Left ventricle myocardium superior (tissue), 1 donor: ENCODE results near the gene MIA3. TPM values are rescaled to one million over a fixed set of nuclear protein-coding genes. Genes with fewer than 3 reads are reported as not detected.

ENCODE experiments used
- ATAC-seq: fragments of 200-7000 bp; cut with Tn5 transposase; one replicate; pipeline ENCODE4 v1.9.1; 2020; ENCODE audit warnings: mild to moderate bottlenecking, moderate library complexity
- DNase-seq: peaks from one replicate; pipeline ENCODE4 v3.0.0-alpha.2; 2020
- intact Hi-C: fragments of 100-400 bp; cut with micrococcal nuclease; formaldehyde crosslinking; loops from one replicate; pipeline ENCODE4 v1.11.0; 2022
- total RNA-seq: library from RNA; stranded (reverse); fragmentation: NEBNext Ultra II Directional; extraction: Animal tissue kit (Norgen Biotek cat#: 25700); gene quantifications from one replicate; pipeline ENCODE4 v1.2.1, GENCODE V29; 2021
- donor health status: DM: no; HTN: yes; CAD: no; lungs with severe emphysema.

Gene MIA3
- total RNA-seq, 1 donor from 2014 or later, result 65.5 TPM

DNA sequence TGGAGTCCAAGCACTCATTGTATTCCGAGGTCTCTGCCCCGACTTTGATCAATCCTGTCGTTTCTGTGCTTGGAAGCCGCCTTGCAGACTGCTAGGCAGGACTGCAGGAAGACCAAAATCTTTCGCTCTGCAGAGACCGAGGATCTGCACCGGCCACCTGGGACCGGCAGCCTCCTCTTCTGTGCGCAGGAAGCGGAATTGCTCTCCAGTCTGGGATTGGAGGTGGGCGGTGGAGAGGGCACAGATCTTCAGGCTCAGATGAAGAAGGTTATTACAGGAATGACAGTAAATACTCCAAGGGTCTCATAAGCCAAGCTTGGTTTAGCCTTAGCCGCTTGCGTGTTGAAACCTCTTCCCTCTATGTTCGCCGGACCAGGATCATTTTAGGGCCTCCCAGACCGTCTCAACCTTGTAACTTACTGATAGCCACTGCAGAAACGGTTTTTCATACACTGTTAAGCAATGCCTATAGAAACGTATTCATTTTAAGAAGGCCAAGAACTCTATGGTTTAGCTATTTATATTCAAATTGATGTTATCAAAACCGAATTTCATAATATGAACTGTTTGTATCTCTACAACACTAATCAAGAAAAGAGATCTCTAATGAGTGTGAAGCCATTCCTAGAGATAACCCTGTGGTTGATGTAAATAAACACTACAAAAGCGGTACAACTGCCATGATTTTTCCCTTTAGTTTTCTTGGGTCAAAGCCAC lies 1.1 kb downstream of the MIA3 start:
- peak; percentile 42 for DNase-seq
- intact Hi-C loops, result no loop called here

DNA sequence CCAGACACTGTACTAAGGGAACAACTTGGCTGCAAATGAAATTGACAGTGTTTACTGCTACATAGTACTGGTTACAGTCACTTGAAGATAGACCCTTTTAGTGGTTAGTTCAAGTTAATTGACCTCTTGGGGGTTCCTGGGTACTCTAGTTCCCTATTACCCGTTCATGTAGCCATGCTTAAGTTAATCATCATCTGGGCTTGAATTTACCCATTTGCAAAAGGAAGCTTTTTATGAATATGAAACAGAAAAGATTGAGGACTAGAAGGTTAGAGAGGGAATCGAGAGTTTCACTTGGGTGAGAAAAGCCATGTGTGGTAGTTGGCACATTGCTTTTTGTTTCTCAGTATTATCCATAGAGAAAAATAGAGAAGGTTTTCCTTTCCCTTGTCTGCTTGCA lies 2.7 kb downstream of the MIA3 start:
- ATAC-seq (no peak), DNase-seq (no peak)
- intact Hi-C loops, result no loop called here

More for the DNA sequence above, 1.1 kb downstream of the MIA3 start:
- ATAC-seq, result peak; percentile 28

- DNase-seq (no peak), ATAC-seq (no peak)
- intact Hi-C loops, result no loop called here
These were observed 4.9 kb downstream of the MIA3 start for GRCh38 chr1:222622765-222623164.

DNA sequence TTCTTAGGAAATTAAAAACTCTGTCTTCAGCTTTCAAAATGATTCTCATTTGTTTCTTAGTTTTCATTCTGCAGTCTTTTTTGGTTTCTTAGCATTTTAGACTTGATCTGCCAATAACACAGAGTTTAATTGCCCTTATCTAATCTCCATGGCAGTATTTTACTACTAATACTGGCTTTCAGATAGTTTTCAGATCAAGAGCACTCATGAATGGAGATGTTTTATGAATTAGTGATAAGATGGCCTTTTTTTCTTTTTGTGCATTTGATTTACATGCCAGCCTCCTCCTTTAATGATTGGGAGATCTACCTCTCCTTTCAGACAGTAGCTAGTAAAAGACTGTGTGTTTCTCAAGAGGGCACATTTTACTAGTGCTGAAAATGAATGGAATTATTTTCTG lies 5.6 kb downstream of the MIA3 start:
- DNase-seq (no peak), ATAC-seq (no peak)
- intact Hi-C loops, result no loop called here

DNA sequence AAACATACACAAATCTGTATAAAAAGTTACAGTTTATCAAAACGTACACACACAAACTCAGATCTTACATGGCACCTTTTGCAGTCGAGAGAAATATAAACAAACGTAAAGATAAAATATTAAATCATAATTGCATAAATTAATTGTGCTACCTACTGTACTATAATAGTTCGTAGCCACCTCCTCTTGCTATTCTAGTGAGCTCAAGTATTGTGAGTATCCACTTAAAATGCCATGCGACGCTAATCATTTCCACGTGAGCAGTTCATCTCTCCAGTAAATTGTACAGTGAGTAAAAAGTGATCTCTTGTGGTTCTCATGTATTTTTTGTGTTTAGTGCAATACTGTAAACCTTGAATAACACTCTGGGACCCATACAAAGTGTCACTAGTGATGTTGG lies 6.3 kb downstream of the MIA3 start:
- intact Hi-C loops, result no loop called here
- no peak for DNase-seq
- peak; percentile 71 for ATAC-seq

GRCh38 chr1:222627232-222627631 lies 9.3 kb downstream of the MIA3 start:
- DNase-seq (no peak), ATAC-seq (peak; percentile 85)
- intact Hi-C loops, result no loop called here

DNA sequence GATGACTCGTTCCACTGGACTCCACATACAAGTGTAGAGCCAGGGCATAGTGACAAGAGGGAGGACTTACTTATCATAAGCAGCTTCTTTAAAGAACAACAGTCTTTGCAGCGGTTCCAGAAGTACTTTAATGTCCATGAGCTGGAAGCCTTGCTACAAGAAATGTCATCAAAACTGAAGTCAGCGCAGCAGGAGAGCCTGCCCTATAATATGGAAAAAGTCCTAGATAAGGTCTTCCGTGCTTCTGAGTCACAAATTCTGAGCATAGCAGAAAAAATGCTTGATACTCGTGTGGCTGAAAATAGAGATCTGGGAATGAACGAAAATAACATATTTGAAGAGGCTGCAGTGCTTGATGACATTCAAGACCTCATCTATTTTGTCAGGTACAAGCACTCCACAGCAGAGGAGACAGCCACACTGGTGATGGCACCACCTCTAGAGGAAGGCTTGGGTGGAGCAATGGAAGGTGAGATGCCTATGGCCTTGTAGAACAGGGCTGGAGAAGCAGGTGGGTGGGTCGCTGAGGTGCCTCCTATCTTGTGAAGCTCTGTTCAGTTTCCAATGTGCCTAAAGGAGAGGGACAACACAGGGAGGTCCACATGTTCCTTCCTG lies 12.1 kb downstream of the MIA3 start:
- ATAC-seq (no peak), DNase-seq (no peak)
- intact Hi-C loops, result loop anchor here (5.0 kb wide), 1 partner anchor 163 kb away; no protein-coding TSS in a partner anchor

DNA sequence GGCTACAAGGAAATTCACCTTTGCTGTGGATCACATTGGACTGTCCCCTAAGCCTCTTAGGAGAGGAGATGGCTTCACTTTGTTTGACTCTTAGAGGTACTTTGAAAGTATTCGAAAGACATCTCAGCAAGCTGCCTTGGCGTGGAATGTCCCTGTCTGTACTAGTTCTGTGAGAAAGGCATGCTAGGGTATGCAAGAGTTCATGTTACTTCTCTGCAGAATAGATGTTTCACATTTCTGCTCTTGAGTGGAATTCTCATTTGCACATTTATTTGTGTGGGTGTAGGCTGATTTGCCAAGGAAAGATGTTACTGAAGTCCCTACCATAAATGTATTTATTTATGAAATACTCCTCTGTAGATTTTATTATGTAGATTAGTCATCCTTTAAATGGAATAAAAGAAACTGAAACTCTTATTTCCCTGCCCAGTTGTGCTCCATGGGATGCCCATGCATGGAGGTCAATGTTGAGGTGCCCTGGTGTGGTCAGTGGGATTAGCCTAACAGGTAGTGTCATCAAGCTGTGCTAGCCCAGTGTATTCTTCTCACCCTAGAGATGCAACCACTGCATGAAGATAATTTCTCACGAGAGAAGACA lies 13.8 kb downstream of the MIA3 start:
- DNase-seq, result no peak
- intact Hi-C loops, result loop anchor here (5.0 kb wide), 1 partner anchor 164 kb away; no protein-coding TSS in a partner anchor
- ATAC-seq, result no peak

GRCh38 chr1:222632749-222633148 lies 14.9 kb downstream of the MIA3 start:
- DNase-seq (no peak), ATAC-seq (no peak)
- intact Hi-C loops, result loop anchor here (5.0 kb wide), 1 partner anchor 165 kb away; no protein-coding TSS in a partner anchor

DNA sequence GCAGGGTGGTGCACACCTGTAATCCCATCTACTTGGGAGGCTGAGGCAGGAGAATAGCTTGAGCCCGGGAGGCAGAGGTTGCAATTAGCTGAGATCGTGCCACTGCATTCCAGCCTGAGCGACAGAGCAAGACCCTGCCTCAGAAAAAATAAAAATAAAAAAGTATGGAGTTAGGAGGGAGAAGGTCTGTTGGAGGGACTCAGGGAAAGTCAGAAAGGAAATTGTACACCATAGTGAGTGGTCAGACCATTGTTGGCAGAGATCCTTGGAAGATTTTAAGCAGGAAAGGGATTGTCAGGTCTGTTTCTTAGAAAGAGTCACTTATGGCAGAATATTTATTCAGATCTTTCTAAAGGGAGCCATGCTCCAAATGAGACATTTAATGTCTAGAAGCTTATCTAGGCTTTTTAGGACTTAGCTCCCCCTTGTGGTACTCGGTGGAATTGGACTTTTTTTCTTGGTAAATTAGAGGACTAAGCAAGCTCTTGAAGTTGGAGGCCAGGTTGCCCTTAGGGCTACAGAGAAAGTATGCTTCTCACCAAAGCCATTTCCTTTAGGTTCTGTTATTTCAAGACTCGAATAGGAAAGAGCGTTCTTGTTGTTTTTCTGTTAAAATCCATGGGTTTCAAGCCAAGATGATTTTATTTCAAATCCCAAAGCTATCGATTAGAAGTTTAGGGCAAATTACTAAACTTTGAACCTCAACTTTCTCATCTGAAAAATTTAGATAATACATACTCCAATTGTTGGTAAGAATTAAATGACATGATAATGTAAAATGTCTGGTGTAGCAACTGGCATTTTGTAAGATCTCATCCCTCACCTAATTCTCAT lies 16.5 kb downstream of the MIA3 start:
- no peak for DNase-seq

GRCh38 chr1:222641269-222641948 lies 23.5 kb downstream of the MIA3 start:
- intact Hi-C loops, result no loop called here
- ATAC-seq (no peak), DNase-seq (no peak)

More for the DNA sequence above, 16.5 kb downstream of the MIA3 start:
- intact Hi-C loops, result loop anchor here (5.0 kb wide), 1 partner anchor 167 kb away; no protein-coding TSS in a partner anchor
- ATAC-seq, result peak; percentile 72

GRCh38 chr1:222642468-222642867 lies 24.6 kb downstream of the MIA3 start:
- no peak for ATAC-seq
- DNase-seq, result no peak
- intact Hi-C loops, result no loop called here

- DNase-seq (peak; percentile 28), ATAC-seq (no peak)
- intact Hi-C loops, result no loop called here
These were observed 25.7 kb downstream of the MIA3 start for GRCh38 chr1:222643606-222643937.

- DNase-seq, result peak; percentile 97
- intact Hi-C loops, result no loop called here
- peak; percentile 100 for ATAC-seq
These were observed 26.2 kb downstream of the MIA3 start for GRCh38 chr1:222643938-222644635.

GRCh38 chr1:222644636-222644980 lies 26.7 kb downstream of the MIA3 start:
- intact Hi-C loops, result no loop called here
- DNase-seq, result no peak
- ATAC-seq, result no peak

- ATAC-seq (no peak), DNase-seq (no peak)
- intact Hi-C loops, result loop anchor here (10.0 kb wide), 1 partner anchor 72 kb away; no protein-coding TSS in a partner anchor
These were observed 34.8 kb downstream of the MIA3 start for GRCh38 chr1:222652676-222653075.

DNA sequence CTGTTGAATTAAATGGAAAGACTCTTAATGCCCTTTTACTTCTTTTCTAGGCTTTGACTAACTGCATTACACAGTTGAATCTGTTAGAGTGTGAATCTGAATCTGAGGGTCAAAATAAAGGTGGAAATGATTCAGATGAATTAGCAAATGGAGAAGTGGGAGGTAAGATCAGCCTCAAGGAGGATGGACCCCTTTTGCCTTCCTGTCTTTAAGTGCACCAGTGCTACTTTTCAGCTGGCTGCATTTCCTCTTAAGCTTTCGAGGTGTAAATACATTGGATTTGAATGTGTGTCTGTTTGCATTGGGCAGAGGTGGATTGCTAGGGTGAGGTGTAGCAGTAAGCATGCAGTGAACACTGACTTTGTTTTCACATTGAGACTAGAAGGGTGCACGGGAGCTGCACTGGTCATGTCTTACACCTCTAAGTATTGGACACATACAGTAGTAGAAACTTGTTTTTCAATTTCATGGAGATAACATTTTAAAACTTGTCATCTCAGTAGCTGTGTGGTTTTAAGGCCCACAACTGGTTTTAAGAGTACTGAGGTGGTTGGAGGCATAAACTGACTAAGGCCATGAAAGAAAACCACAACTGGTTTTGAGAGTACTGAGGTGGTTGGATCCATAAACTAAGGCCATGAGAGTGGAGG lies 35.4 kb downstream of the MIA3 start:
- ATAC-seq (no peak), DNase-seq (no peak)
- intact Hi-C loops, result loop anchor here (10.0 kb wide), 1 partner anchor 71 kb away; no protein-coding TSS in a partner anchor

DNA sequence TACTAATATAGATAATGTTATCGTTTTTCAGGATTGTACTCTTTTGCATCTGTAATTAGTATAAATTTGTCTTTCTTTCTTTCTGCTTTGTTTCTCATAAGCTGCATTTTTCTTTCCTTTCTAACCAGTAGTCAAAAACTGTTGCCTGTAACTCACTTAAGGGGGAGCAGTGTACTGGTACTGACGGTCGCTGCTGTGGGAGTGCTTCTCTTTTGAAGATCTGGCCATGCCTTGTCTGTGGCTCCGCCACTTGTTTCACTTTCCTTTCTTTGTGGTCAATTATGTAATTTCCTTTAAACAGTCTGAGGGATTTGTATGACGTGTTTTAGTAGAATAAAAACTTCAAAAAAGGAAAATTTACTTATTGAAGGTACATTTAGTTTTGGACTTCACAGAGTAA lies 37.0 kb downstream of the MIA3 start:
- intact Hi-C loops, result loop anchor here (10.0 kb wide), 1 partner anchor 70 kb away; no protein-coding TSS in a partner anchor
- DNase-seq (no peak), ATAC-seq (peak; percentile 45)
